NCI-H1436 treated with DMSO at 0.1 percent for 48 hours (cell line): ENCODE measurements around the gene ZNF408.
"Not testable (repeated sequence)": the region's sequence is repeated elsewhere in the genome, so short reads cannot be mapped to it uniquely, and the experiment has no call there.

ENCODE experiments used
- DNase-seq: peaks from one replicate; lab custom pipeline; 2025; lab: John Stamatoyannopoulos, UW

ZNF408 gene

DNA sequence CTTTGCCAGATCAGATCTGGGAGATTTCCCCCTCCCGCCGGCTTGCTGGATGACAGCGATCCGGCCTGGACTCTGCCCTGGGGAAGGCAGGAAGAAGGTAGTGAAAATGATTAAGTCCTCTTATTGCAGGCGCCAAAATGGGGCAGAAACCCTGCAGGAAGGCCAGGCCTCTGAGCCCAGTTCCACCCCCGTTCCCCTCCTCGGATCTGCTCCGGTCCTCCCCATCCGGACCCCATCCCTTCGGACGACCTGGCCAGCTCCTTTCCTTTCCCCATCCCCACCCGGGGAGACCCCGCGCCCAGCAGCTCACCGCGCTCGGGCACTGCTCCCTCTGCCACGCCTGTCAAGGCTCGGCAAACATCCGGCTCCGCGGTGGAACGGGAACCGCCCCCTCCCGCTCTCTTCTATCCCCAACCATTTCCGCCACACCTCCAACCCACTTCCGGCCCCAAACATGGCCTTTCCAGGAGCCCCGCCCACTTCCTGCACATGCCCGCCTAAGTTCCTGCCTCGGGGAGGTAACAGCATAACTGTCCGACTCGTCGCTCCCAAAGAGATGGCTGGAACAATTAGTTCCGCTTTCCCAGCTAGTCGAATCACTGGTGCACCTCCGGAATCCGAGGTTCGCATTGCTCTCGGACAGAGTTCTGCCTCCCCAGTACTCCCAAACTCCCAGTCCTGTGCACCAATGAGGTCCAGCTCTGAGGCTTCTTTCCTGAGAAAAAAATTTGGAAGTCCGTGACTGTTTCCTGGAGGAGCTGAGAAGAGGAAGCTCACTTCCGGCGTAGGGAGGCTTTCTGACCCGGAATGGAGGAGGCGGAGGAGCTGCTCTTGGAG is at the start of gene ZNF408, which contains the start of gene ARHGAP1:
Gene ZNF408 (plus strand): TSS at position 791 of the 837 bp plus-strand sequence. CDS start 17 bp downstream, at position 808.
Gene ARHGAP1 (minus strand): TSS at position 379 of the 837 bp plus-strand sequence. CDS start 4,512 bp downstream, outside the sequence.
- peak; percentile 79 for DNase-seq

GRCh38 chr11:46655631-46656030 is 45.2 kb upstream of the ZNF408 start:
- no peak for DNase-seq

- no peak for DNase-seq
Observed at GRCh38 chr11:46657186-46657585, 43.6 kb upstream of the ZNF408 start.

- DNase-seq = no peak
Observed at GRCh38 chr11:46658259-46658658, 42.6 kb upstream of the ZNF408 start.

GRCh38 chr11:46659908-46660307 is 40.9 kb upstream of the ZNF408 start:
- no peak for DNase-seq

- no peak for DNase-seq
Observed at GRCh38 chr11:46661836-46662235, 39.0 kb upstream of the ZNF408 start.

DNA sequence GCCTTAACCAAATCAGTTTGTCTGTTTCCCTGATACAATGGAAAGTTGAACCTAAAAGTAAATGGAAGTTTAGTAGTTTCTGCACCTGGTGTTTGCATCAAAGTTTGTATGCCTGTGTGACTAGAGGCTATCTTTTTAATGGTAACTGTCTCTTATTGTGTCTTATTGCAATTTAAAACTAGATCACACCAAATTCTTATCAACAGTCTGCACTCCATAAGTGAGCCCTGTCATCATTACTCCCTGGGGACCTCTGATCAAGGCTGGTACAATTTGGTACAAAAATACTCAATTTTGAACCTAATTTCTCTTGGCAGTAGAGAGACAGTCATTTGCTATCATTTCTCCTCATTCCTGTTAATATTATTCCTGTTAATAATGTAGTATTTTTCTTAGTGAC is 38.5 kb upstream of the ZNF408 start:
- DNase-seq = no peak

- no peak for DNase-seq
Observed at GRCh38 chr11:46663277-46663940, 37.4 kb upstream of the ZNF408 start.

- no peak for DNase-seq
Observed at GRCh38 chr11:46664612-46665011, 36.2 kb upstream of the ZNF408 start.

- no peak for DNase-seq
Observed at GRCh38 chr11:46665356-46665755, 35.5 kb upstream of the ZNF408 start.

DNA sequence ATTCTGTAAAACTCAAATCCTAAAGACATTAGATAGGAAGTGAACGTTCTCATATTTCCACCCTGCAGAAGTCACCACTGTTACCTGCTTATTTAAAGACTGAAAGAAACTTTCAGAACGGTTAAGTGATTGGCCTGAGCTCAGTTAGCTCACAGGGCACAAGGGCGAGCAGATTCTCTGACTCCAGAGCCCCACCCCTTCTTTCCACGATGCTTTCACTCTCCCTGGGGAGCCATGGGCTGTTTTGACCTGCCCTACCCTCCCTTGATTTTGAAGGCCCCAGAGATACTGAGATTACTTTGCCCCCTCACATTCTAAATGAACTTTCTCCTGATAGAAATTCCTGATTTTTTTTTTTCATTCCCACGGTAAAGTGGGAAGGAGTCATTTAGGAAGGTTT is 34.3 kb upstream of the ZNF408 start:
- DNase-seq = no peak

- no peak for DNase-seq
Observed at GRCh38 chr11:46667043-46667481, 33.8 kb upstream of the ZNF408 start.

DNA sequence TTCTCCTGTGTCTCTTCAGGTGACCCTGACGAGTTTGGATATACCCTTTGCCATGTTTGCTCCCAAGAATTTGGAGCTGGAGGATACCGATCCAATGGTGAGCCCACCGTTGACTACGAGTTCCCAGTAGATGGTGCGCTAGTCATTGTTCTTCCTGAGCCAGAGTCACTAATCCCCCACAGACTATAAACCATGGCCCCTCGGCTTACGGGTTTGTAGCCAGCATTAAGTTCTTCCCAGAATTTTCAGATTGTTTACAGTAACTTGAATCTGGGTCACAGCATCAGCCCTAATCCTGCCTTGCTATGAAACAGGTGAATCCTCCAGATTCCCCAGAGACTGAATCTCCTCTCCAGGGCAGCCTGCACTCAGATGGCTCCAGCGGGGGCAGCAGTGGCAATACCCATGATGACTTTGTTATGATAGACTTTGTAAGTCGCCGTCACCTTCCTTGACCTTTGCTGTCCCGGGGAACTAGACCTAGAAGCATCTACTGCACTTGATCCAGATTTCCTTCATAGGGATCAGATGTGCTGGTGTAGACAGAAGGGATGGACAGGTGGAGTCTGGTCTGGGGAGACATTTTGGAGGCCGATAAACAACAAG is 32.2 kb upstream of the ZNF408 start:
- DNase-seq = no peak

- no peak for DNase-seq
Observed at GRCh38 chr11:46669711-46670139, 31.1 kb upstream of the ZNF408 start.

GRCh38 chr11:46670521-46670920 is 30.3 kb upstream of the ZNF408 start:
- not testable (repeated sequence) for DNase-seq

GRCh38 chr11:46671958-46672315 is 28.9 kb upstream of the ZNF408 start:
- DNase-seq = no peak

GRCh38 chr11:46672381-46672839 is 28.4 kb upstream of the ZNF408 start:
- no peak for DNase-seq

DNA sequence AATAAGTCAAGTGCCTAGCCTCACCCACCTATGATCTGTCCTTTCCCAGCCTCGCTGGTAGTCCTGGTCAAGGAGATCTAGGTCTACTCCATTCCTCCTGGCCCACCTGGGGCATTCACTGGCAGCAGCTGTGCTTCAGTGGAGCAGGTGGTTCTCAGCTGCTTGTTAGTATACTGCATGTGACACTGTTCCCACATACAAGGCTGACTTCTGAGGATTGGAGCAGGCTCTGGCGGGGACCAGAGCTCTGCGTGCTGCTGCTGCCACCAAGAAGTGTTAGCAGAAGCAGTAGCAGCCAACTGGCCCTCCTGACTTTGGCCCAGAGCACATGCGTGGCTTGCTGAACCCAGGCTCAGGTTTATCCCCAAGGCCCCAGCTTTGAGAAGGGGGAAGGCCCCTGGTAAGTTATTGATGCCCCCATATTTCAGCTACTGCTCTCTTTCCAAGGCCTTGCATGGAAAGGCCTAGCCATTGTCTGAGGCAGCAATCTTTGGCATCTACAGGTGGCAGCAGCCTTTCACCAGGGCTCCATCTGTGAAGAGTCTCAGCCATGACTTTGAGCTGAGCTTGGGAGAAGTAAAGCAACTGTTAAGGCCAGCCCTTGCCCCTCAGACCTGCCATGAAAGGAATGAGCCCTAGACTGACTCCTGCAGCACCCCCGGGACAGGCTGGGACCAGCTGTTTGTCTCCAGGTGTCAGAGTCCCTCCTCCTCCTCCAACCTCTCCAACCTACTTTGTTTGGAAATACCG is 26.9 kb upstream of the ZNF408 start:
- no peak for DNase-seq

DNA sequence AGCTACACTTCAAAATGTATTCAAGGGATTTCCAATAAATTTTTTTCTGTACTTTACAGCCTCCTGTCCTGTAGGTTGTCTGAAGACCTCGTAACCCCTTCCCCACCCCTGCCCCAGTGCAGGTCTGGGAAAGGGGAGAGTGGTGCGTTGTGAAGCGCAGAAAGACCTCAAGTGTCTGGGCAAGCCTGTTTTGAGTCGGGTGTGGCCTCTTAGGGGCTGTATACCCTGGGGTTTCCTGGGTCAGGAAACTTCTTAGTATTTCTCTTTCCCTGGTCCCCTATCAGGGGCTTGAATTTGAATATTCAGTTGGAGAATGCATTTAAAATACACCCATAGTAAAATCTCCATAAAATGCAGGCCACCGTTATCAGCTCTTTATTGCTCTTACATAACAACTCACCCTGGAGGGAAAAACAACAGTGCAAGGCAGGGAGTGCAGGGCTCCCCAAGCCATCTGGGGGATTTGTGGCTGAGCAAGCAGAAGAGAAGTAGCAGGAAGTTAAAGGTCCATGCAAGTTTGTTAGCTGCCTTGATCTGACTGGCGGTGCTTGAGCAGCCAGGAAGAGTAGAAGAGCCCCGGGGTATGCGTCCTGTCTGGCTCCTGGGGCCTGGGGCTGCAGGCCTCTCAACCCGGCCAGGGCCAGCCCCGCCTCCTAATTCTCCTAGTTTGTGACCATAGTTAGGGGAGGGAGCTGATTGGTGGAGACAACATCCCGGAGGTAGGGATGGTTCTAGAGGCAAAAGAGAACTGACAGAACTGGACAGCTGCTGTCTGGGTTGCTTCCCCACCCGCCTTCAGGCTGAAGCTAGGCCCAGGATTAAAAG is 26.2 kb upstream of the ZNF408 start:
- no peak for DNase-seq

GRCh38 chr11:46675288-46675851 is 25.5 kb upstream of the ZNF408 start:
- no peak for DNase-seq

- DNase-seq = no peak
Observed at GRCh38 chr11:46675949-46676348, 24.9 kb upstream of the ZNF408 start.
